Activated CD8-positive, alpha-beta memory T cell treated with anti-CD3 and anti-CD28 coated beads, Interleukin-2, amount 10 ng/mL, durations not matched to agents 7 days and 5 days (primary cell): ENCODE data around the gene KIRREL3. TPM values are rescaled to one million over a fixed set of nuclear protein-coding genes. Genes with fewer than 3 reads are reported as not detected.

Experiments
- ATAC-seq: fragments of 150-1000 bp; cut with Tn5 transposase; one replicate; pipeline ENCODE4 v1.10.0; 2021; ENCODE audit warnings: moderate library complexity
- CTCF ChIA-PET: fragments of 350-600 bp; sonication (Branson Sonifier 250); formaldehyde crosslinking; loops from one replicate; lab custom pipeline; 2021; ENCODE audit warnings: antibody characterized with exemption; lab: Charles Lee
- DNase-seq: peaks from one replicate; pipeline ENCODE4 v3.0.0-alpha.2; 2020
- H3K27ac Mint-ChIP-seq: one replicate; pipeline ENCODE4 v1.8.0; 2021; ENCODE audit warnings: mild to moderate bottlenecking, mixed read lengths
- H3K27me3 Mint-ChIP-seq: one replicate; pipeline ENCODE4 v1.8.0; 2021; ENCODE audit warnings: mixed read lengths
- H3K36me3 Mint-ChIP-seq: one replicate; pipeline ENCODE4 v1.8.0; 2021; ENCODE audit warnings: mild to moderate bottlenecking, mixed read lengths
- H3K4me1 Mint-ChIP-seq: one replicate; pipeline ENCODE4 v1.8.0; 2021; ENCODE audit warnings: mixed read lengths
- H3K4me3 Mint-ChIP-seq: one replicate; pipeline ENCODE4 v1.8.0; 2021; ENCODE audit warnings: mild to moderate bottlenecking, moderate library complexity, mixed read lengths
- H3K9me3 Mint-ChIP-seq: one replicate; pipeline ENCODE4 v1.8.0; 2022; ENCODE audit warnings: low read depth, mixed read lengths
- total RNA-seq, 2 experiments: library from RNA; stranded (reverse); gene quantifications; one replicate each; pipeline ENCODE4 v1.2.3, GENCODE V29; 2021

Gene KIRREL3
- total RNA-seq, 2 experiments from 2014 or later, result not detected

- no peak overlapping the region for H3K27ac Mint-ChIP-seq
- H3K4me3 Mint-ChIP-seq, result no peak overlapping the region
- no peaks in the 10 kb centered on the region for H3K36me3 Mint-ChIP-seq
- ATAC-seq, result no peak
- DNase-seq, result no peak
- no peaks in the 10 kb centered on the region for H3K4me1 Mint-ChIP-seq
- H3K9me3 Mint-ChIP-seq, result no peaks in the 10 kb centered on the region
- H3K27me3 Mint-ChIP-seq, result peaks cover 18% of the 10 kb centered on the region
- CTCF ChIA-PET, result no interaction called here
Observed at GRCh38 chr11:126545057-126545555, 455.5 kb downstream of the KIRREL3 start.

DNA sequence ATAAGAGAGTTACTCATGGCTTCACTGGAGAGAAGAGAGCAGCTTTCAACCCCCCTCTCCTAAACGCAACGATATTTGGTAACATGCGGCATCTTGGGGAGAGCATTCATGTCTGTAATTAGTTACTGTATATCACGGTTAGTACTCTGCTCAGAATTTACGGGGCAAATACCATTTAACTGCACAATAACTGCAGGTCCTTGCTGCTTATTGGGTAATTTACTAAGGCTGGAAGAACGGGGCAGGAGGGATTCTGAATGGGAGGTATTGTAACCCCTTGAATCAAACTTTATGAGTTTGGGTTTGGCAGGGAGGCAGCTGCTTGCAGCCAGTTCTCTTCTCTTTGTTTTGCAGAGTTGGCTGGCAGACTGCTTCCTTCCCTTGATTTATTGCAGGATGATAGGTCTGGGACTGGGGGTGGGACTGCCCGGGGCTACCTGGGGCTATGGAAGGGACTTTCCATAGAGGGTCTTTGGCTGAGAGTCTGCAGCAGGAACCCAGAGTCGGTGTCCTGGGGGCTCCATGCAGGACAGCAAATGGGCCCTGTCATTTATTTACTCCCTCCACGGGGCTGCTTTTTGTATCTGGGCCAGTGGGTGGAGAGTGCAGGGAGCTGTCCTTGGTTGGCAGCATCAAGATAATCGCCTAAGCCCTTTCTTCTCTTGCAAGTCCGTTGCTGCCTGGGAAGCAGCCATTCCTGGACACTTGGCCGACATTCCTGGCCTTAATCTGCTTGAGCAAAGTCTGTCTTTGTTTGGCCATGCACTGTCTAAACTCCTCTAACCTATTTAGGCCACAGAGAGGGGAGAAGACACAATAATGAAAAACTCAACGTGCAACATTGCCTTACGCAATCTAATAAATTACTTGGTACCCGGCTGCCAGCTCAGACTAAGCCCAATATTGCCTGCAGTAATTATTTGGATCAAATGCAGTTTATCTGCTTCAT is 456.2 kb downstream of the KIRREL3 start:
- DNase-seq, result no peak
- ATAC-seq, result no peak
- Mint-ChIP-seq H3K4me3 (no peak overlapping the region), H3K9me3 (no peaks in the 10 kb centered on the region), H3K27me3 (peaks cover 18% of the 10 kb centered on the region), H3K4me1 (no peaks in the 10 kb centered on the region), H3K27ac (no peak overlapping the region), H3K36me3 (no peaks in the 10 kb centered on the region)
- CTCF ChIA-PET, result no interaction called here

DNA sequence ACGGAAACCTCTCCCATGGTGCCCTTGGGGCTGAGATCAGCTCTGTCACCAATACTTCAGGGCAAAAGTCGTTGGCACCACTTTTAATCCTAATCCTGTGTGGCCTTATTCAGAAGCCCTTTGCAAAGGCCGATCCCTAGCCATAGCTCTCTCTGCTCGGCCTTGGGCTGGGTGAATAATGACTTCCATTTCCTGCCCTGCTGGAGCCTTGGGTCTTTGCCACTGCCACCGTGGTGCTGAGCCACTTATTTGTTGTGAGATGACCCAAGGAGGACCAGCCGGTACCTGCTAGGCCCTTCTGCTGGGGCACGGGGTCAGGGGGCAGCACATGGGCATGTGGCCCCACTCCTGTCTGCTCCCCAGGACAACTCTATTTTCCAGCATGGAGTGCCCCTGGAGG is 456.9 kb downstream of the KIRREL3 start:
- Mint-ChIP-seq H3K4me1 (no peaks in the 10 kb centered on the region), H3K9me3 (no peaks in the 10 kb centered on the region), H3K27me3 (peaks cover 18% of the 10 kb centered on the region), H3K36me3 (no peaks in the 10 kb centered on the region), H3K27ac (no peak overlapping the region), H3K4me3 (no peak overlapping the region)
- CTCF ChIA-PET, result no interaction called here
- DNase-seq (no peak), ATAC-seq (no peak)

DNA sequence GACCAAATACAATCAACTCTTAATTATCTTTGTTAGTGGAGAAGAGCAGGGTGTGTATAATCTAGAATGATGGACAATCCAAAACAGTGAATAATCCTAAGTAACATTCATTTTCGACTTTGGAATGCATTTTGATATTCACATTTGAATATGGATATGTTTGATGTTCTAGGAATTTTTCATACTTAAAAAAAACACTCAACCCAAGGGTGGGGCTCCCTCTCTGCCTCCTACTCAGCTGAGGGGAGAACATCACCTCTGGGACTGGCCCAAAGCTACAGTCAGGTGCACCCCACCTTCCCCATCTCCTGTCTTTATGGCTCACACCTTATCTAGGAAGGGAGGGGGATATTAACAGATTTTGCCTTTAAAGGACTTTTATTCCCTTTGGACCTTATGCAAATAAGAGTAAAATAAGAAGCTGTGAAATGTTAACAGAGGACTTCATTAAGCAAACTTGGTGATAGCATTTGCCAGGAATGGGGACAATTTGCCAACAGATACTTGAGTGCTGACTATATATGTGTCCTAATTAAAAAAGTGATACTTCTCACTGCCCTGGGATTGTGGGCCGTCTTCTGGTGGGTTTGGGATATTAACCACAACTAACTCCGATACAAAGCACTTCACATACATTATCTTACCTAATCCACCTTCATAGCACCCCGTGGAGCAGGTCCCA is 458.1 kb downstream of the KIRREL3 start:
- Mint-ChIP-seq H3K4me1 (no peaks in the 10 kb centered on the region), H3K27ac (no peak overlapping the region), H3K9me3 (no peaks in the 10 kb centered on the region), H3K27me3 (peaks cover 23% of the 10 kb centered on the region), H3K36me3 (no peaks in the 10 kb centered on the region), H3K4me3 (no peak overlapping the region)
- ATAC-seq (no peak), DNase-seq (no peak)
- CTCF ChIA-PET, result no interaction called here

DNA sequence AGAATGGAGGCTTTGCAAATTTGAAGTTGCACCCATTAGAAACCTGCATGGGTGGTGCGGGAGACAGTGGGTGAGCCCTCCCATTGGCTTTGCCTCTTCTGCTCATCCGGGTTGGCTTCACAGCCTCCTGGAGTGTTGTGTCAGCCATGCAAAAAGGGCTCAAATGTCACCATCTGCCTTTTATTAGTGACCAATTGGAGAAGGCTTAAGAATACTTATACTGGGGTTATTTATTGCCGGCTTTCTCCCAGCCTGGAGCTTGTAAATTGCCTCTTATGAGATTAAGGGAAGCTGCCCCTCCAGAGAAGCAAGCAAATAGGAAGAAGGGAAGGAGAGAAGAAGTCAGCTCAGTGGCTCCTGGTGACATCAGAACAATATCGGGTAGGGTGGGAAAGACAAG is 462.5 kb downstream of the KIRREL3 start:
- H3K4me3 Mint-ChIP-seq, result no peak overlapping the region
- H3K9me3 Mint-ChIP-seq, result no peaks in the 10 kb centered on the region
- H3K27me3 Mint-ChIP-seq, result peaks cover 13% of the 10 kb centered on the region
- no peaks in the 10 kb centered on the region for H3K4me1 Mint-ChIP-seq
- no peak overlapping the region for H3K27ac Mint-ChIP-seq
- ATAC-seq, result no peak
- CTCF ChIA-PET, result no interaction called here
- H3K36me3 Mint-ChIP-seq, result no peaks in the 10 kb centered on the region
- DNase-seq, result no peak

- DNase-seq, result no peak
- Mint-ChIP-seq H3K9me3 (no peaks in the 10 kb centered on the region), H3K27me3 (peaks cover 9% of the 10 kb centered on the region), H3K27ac (no peak overlapping the region), H3K4me3 (no peak overlapping the region), H3K4me1 (no peaks in the 10 kb centered on the region), H3K36me3 (no peaks in the 10 kb centered on the region)
- no peak for ATAC-seq
- CTCF ChIA-PET, result no interaction called here
Observed at GRCh38 chr11:126537492-126537891, 463.1 kb downstream of the KIRREL3 start.

DNA sequence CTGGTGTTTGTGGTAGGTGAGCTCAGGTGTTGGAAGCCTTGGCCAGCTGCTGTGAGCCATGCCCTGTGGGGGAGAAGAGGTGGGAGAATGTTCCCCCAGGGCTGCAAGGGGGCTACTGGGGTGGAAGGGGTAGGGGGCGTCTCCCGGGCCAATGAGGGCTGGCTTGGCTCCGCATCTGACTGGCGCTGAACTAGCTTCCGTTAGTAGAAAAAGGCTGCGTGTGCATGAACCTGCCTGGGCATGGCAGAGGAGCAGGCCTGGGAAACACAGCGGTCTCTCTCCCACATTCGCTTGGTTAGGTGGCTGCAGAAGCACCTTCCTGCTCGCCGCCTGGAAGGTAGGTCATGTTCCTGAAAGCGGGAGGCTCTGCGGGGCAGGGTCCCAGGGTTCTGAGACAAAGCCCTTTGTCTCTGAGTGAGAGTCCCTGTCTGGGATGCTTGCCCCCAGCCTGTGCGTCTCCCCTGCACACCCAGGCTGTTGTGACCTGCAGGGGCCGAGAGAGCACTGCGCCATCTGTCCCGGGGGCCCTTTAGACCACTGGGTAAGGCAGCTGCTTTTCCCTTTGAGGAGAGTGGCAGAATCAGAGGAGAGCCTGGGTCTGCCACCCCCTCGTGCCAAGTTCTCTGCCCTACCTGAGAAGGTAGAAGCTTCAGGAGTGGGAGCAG is 466.3 kb downstream of the KIRREL3 start:
- H3K4me1 Mint-ChIP-seq, result no peaks in the 10 kb centered on the region
- H3K27me3 Mint-ChIP-seq, result peaks cover 8% of the 10 kb centered on the region
- no peaks in the 10 kb centered on the region for H3K9me3 Mint-ChIP-seq
- CTCF ChIA-PET, result no interaction called here
- no peak for ATAC-seq
- H3K4me3 Mint-ChIP-seq, result no peak overlapping the region
- no peaks in the 10 kb centered on the region for H3K36me3 Mint-ChIP-seq
- DNase-seq, result no peak
- H3K27ac Mint-ChIP-seq, result no peak overlapping the region

GRCh38 chr11:126533560-126533959 is 467.0 kb downstream of the KIRREL3 start:
- H3K36me3 Mint-ChIP-seq, result no peaks in the 10 kb centered on the region
- no peak overlapping the region for H3K27ac Mint-ChIP-seq
- peaks cover 8% of the 10 kb centered on the region for H3K27me3 Mint-ChIP-seq
- H3K9me3 Mint-ChIP-seq, result no peaks in the 10 kb centered on the region
- H3K4me3 Mint-ChIP-seq, result no peak overlapping the region
- no peaks in the 10 kb centered on the region for H3K4me1 Mint-ChIP-seq
- no peak for ATAC-seq
- DNase-seq, result no peak
- CTCF ChIA-PET, result no interaction called here

- Mint-ChIP-seq H3K9me3 (no peaks in the 10 kb centered on the region), H3K27ac (no peak overlapping the region), H3K4me1 (no peaks in the 10 kb centered on the region), H3K4me3 (no peak overlapping the region), H3K36me3 (no peaks in the 10 kb centered on the region), H3K27me3 (no peaks in the 10 kb centered on the region)
- DNase-seq (no peak), ATAC-seq (no peak)
- CTCF ChIA-PET, result no interaction called here
Observed at GRCh38 chr11:126530416-126530815, 470.2 kb downstream of the KIRREL3 start.

- Mint-ChIP-seq H3K27me3 (no peaks in the 10 kb centered on the region), H3K36me3 (no peaks in the 10 kb centered on the region), H3K4me1 (no peaks in the 10 kb centered on the region), H3K9me3 (no peaks in the 10 kb centered on the region), H3K4me3 (no peak overlapping the region), H3K27ac (no peak overlapping the region)
- no peak for ATAC-seq
- CTCF ChIA-PET, result no interaction called here
- no peak for DNase-seq
Observed at GRCh38 chr11:126529037-126529436, 471.5 kb downstream of the KIRREL3 start.

DNA sequence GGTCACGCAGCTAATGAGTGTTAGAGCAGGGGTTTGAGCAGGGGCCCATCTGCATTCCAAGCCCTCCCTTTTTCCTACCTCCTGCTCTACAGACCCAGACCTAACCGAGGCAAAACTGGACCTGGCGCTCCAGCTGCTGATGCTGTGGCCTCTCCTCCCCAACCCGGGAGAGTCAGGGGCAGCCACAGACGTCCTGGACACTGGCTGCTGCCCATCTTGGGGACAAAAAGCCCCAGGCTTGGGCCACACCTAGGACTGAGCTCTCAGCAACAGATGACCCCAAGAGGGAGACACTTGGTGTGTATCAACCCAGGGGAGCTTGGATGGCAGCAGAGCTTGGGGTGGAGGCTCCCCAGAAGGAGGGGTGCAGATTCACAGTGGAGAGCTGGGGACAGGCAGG is 472.5 kb downstream of the KIRREL3 start:
- CTCF ChIA-PET, result interaction anchor here (0.8 kb wide), 1 partner anchor 106 kb away, joined by 3 read pairs; no protein-coding TSS in a partner anchor
- Mint-ChIP-seq H3K36me3 (no peaks in the 10 kb centered on the region), H3K27ac (no peak overlapping the region), H3K4me3 (no peak overlapping the region), H3K4me1 (no peaks in the 10 kb centered on the region), H3K9me3 (no peaks in the 10 kb centered on the region), H3K27me3 (no peaks in the 10 kb centered on the region)
- DNase-seq (no peak), ATAC-seq (no peak)

GRCh38 chr11:126527651-126528050 is 472.9 kb downstream of the KIRREL3 start:
- Mint-ChIP-seq H3K36me3 (no peaks in the 10 kb centered on the region), H3K4me1 (no peaks in the 10 kb centered on the region), H3K27me3 (no peaks in the 10 kb centered on the region), H3K9me3 (no peaks in the 10 kb centered on the region), H3K27ac (no peak overlapping the region), H3K4me3 (no peak overlapping the region)
- CTCF ChIA-PET, result no interaction called here
- no peak for ATAC-seq
- no peak for DNase-seq

- no peak overlapping the region for H3K27ac Mint-ChIP-seq
- ATAC-seq (no peak), DNase-seq (no peak)
- H3K27me3 Mint-ChIP-seq, result no peaks in the 10 kb centered on the region
- CTCF ChIA-PET, result no interaction called here
- H3K4me1 Mint-ChIP-seq, result no peaks in the 10 kb centered on the region
- H3K9me3 Mint-ChIP-seq, result no peaks in the 10 kb centered on the region
- H3K4me3 Mint-ChIP-seq, result no peak overlapping the region
- H3K36me3 Mint-ChIP-seq, result no peaks in the 10 kb centered on the region
Observed at GRCh38 chr11:126526471-126526870, 474.1 kb downstream of the KIRREL3 start.
